GM03348 (cell line): Measurements from ENCODE around the gene ZNF333.
"Not testable (repeated sequence)": the region's sequence is repeated elsewhere in the genome, so short reads cannot be mapped to it uniquely, and the experiment has no call there.

Source experiments
- DNase-seq: peaks from one replicate; pipeline ENCODE4 v3.0.0; 2012; ENCODE audit warnings: low spot score

Gene ZNF333

GRCh38 chr19:14699641-14700040, 9.8 kb downstream of the ZNF333 start:
- DNase-seq: no peak

DNA sequence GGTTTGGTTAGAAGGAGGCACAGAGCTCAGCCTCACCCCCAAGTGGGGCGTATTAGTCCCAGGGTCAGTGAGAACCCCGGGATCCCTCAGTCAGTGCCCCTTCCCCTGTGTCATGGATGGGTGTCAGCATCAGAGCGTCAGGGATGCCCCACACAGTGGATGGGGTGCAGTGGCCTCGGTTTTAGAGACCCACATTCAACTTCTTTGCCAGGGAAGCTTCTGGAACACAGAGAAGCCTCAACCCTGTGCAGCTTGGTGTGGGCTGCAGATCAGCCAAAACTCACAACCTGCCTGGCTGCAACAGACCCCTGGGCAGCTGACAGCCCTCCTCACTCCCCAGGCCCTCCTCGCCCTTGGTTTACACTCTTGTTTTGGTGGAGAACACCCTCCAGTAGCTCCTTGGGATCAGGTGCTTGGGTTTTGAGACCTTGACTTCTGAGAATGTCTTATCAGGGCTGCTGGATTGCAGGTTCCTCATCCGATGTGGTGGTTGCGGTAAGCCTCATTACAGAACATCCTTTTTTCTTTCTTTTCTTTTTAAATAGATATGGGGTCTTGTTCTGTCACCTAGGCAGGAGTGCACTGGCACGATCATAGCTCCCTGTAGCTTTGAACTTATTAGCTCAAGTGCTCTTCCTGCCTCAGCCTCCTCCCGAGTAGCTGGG, 11.0 kb downstream of the ZNF333 start:
- DNase-seq: no peak

DNA sequence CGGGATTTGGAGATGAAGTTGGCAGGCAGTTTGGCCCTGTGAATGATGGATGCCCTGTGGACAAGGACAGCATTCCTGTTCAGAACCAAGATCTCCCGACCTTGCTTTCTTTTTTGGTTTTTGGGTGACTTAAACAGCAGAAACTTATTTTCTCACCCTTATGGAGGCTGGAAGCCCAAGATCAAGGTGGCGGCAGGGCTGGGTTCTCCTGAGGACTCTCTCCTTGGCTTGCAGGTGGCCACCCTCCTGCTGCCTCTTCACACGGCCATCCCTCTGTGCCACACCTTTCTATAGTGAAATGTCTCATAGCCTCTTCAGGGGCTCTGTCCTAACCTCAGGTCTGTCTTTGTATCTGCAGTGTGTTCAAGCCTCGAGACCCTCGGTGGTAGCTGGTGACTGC, 14.0 kb downstream of the ZNF333 start:
- no peak for DNase-seq

DNA sequence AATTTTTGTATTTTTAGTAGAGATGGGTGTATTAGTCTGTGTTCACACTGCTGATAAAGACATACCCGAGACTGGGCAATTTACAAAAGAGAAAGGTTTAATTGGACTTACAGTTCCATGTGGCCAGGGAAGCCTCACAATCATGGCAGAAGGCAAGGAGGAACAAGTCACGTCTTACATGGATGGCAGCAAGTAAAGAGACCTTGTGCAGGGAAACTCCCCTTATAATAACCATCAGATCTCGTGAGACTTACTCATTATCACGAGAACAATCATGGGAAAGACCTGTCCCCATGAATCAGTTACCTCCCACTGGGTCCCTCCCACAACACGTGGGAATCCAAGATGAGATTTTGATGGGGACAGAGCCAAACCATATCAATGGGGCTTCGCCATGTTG, 14.6 kb downstream of the ZNF333 start:
- DNase-seq: no peak

DNA sequence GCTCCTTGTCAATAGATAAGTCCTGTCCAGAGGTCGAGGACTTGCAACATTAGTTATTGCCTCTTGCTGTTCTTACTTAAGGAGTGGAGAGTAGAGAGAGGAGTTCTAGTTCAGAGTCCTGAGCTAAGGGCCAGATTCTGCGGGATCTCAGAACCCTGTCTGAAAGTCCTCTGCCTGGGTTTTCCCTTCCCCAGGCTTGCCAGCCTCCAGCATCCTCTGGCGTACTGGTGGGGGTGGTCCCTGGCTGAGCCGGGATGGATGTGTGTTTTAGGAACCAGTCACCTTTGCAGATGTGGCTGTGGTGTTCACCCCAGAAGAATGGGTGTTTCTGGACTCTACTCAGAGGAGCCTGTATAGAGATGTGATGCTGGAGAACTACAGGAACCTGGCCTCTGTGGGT, 26.0 kb downstream of the ZNF333 start:
- no peak for DNase-seq

DNA sequence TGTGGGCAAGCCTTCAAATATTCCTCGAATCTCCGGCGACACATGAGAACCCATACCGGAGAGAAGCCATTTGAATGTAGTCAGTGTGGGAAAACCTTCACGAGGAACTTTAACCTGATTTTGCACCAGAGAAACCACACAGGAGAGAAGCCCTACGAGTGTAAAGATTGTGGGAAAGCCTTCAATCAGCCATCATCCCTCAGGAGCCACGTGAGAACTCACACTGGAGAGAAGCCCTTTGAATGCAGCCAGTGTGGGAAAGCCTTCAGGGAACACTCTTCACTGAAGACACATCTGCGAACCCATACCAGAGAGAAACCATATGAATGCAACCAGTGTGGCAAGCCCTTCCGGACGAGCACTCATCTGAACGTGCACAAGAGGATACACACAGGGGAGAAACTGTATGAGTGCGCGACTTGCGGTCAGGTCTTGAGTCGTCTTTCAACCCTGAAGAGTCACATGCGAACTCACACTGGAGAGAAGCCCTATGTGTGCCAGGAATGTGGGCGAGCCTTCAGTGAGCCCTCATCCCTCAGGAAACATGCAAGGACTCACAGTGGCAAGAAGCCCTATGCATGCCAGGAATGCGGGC, 28.8 kb downstream of the ZNF333 start:
- DNase-seq: no peak

DNA sequence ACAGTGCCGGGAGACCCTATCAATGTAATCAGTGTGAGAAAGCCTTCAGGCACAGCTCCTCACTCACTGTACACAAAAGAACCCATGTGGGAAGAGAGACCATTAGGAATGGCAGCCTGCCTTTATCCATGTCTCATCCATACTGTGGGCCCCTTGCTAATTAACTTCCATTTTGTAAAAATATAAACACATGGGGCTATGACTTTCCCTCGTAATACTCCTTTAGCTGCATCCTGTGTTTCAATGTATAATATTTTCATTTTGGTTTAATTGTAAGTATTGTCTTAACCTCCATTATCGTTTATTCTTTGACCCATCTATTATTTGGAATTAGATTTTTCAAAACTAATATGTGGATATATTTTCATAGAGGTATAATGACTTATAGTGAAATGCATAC, 29.3 kb downstream of the ZNF333 start:
- DNase-seq: no peak

- no peak for DNase-seq
Measured at GRCh38 chr19:14722127-14722526, 32.3 kb downstream of the ZNF333 start.

DNA sequence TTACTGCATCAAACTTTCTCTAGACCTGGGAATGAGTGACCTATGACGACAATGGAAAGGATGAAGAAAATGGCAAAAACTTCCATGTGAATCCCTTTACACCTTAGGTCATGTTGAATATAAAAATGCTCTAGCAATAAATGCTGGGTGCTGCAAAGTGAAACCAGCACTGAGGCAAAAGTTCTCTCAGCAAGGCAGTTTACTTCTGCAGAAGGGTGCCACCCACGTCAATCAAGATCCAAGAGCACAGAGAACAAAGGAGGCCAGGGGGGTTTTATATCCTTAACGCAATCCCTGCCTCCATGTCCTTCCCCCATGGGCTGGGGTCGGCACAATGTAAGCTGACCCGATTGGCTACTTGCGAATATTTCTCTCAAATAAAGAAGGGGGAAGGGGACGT, 38.7 kb downstream of the ZNF333 start:
- no peak for DNase-seq

- no peak for DNase-seq
Measured at GRCh38 chr19:14731200-14731599, 41.4 kb downstream of the ZNF333 start.

GRCh38 chr19:14732510-14732909, 42.7 kb downstream of the ZNF333 start:
- no peak for DNase-seq

GRCh38 chr19:14733574-14733973, 43.7 kb downstream of the ZNF333 start:
- no peak for DNase-seq

DNA sequence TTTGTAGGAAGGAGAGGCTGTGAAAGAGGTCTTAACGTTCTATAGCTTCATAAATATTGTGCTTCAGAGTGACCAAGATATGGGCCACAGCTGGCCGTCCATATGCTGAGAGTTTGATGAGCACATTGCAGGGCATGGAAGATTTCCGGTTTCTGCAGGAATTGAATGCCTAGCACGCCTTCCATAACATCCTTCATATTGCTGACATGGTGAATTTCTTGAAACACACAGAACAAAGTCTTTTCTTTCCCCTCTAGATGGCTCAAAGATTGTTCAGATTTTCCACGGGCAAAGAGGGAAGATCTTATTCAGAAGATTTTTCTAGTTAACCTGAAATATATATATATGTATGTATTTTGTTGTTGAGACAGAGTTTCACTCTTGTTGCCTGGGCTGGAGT, 46.1 kb downstream of the ZNF333 start:
- no peak for DNase-seq

DNA sequence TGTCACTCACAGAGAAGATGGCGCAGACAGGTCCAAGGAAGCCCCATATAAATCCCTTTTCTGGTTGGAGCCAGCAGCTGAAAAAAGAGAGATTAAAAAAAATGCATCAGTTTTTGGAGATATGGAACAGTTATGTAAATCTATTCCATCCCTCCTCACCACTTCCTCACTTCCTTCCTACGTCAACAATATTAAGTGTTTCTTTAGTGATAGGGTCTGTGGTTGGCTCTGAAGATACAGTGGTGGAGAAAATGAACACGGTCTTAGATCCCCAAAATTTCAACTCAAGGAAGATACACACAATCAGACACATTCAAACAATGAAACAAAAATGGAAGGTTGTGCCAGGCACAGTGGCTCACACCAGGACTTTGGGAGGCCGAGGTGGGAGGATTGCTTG, 57.0 kb downstream of the ZNF333 start:
- DNase-seq: no peak

DNA sequence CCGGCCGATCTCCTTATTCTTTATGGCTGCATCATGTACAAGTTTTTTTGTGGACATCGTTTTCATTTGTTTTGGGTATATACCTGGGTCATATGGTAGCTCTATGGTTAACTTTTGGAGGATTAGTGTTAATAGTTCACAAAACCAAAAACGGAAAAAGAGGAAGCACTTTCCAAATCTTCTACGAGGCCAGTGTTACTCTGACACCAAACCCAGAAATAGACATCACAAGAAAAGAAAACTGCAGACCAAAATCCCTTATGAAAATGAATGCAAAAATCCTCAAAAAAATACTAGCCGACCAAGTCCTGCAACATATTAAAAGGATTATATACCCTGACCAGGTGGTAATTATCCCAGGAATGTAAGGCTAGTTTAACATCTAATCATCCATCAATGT, 58.8 kb downstream of the ZNF333 start:
- DNase-seq: no peak

GRCh38 chr19:14758816-14759215, 69.0 kb downstream of the ZNF333 start:
- DNase-seq: no peak

GRCh38 chr19:14761607-14762006, 71.8 kb downstream of the ZNF333 start:
- no peak for DNase-seq

DNA sequence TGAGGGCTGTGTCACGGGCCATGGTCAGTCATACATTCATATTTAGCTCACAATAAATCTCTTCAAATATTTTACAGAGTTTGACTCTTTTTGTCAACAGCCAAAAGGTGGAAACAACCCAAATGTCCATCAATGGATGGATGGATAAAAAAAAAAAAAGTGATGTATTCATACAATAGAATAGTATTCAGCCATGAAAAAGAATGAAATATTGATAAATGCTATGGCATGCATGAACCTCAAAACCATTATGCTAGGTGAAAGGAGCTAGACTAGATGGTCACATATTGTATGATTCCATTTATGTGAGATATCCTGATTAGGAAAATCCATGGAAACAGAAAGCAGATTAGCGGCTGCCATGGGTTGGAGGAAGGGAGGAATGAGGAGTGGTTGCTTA, 72.3 kb downstream of the ZNF333 start:
- no peak for DNase-seq

DNA sequence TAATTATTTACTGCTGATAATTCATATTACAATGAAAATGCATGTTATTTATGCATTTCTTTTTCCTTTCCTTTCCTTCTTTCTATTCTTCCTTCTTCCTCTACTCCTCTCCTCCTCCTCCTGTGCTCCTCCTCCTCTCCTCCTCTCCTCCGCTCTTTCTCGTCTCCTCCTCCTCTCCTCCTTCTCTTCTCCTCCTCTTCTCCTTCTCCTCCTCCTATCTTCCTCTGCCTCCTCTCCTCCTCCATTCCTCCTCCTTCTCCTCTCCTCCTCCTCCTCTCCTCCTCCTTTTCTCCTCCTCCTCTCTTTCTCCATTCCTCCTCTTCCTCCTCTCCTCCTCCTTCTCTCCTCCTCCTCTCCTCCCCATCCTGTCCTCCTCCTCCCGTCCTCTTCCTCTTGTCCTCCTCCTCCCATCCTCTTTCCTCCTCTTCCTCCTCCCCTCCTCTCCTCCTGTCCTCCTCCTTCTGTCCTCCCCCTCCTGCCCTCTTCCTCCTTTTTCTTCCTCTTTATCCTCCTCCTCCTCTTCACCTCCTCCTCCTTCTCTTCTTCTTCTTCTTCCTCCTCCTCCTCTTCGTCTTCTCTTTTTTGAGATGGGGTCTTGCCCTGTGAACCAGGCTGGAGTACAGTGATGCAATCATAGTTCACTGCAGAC, 73.8 kb downstream of the ZNF333 start:
- no peak for DNase-seq

DNA sequence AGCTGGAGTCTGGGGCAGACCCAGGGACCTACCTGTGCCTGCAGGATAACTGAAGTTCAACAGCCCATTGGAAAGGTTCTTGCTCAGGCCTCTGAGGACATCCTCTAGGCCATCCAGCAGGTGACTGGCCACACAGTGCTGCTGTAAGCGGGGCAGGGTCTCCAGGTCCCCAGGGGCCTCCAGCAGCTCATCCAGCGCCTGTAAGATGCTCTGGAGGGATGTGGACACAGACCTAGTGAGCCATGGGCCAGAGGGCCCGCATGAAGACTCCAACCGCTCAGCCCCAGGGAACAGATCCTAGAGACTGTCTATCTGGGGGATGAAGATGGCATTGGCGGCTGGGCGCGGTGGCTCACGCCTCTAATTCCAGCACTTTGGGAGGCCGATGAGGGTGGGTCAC, 74.6 kb downstream of the ZNF333 start:
- DNase-seq: no peak

- DNase-seq: not testable (repeated sequence)
Measured at GRCh38 chr19:14765403-14765802, 75.6 kb downstream of the ZNF333 start.

DNA sequence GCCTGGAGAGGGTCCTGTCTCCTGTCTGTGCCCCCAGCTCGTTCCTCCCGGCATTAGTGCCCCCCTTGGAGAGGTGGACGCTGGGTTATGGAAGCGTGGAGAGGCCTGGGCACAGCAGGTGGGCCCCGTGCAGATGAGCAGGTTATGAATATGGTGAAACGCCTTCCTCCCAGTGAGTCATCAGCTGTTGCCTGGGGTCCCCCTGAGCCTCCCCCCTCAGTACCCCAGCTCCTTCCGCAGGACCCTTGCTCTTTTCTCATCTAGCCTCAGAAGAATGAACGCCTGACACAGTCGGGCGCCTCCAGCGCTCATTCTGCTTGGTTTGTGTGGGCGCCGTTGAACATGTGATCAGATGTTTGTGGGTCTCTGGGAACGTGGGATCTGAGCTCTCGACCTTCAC, 76.0 kb downstream of the ZNF333 start:
- not testable (repeated sequence) for DNase-seq

DNA sequence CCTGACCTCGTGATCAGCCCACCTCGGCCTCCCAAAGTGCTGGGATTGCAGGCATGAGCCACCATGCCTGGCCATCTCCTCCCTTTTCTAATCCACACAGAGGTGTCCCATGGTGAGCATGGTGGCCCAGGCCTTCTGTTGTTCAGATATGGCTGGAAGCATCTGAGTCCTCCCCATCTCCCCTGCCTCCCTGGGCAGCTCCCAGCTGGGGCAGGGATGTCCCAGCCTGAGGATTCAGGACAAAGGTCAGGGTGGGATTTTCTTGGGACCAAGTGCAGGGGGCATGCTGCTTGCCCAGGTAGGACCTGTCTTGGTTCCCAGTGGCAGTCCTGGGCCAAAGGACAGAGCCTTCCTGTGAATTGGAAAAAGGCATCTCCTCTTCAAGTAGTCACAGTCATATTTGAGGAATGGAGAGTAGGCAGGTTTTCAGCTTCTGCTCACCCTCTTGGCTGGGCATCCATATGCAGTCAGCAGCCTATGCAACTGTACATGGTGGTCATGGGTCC, 77.7 kb downstream of the ZNF333 start:
- DNase-seq: no peak

DNA sequence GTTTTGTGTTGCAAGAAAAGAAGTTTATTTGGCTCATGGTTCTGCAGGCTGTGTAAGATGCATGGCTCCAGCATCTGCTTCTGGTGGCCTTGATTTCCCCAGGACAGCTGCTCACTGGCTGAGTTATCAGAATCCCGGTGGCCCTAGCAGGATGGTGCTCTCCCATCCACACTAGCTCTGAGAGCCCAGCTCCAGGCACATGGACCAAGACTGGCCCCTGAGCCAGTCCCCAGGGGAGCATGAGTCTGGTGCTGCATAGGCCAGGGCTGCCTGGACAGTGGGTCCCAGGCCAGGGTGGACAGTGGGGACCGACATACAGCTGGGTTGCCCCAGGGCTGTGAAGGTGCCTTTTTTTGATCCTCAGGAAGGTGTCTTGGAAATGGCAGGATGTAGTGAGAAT, 78.2 kb downstream of the ZNF333 start:
- no peak for DNase-seq
